Neural cell (in vitro differentiated cells): ENCODE results near the gene PHLPP1. TPM values are rescaled to one million over a fixed set of nuclear protein-coding genes. Genes with fewer than 3 reads are reported as not detected.

ENCODE experiments used
- H2AFZ ChIP-seq: fragments of 200-600, 300-800 bp; sonication (generic), shearing (Covaris generic); 2 replicates; pipeline ENCODE4 v1.6.0; 2014; ENCODE audit warnings: low read depth, mild to moderate bottlenecking, antibody characterized with exemption, low read length, moderate library complexity
- H3F3A ChIP-seq: fragments of 200-600 bp; shearing (Covaris generic); 2 replicates; pipeline ENCODE4 v1.6.1; 2016; ENCODE audit warnings: mild to moderate bottlenecking, moderate library complexity, mixed read lengths, antibody characterized with exemption, low read length; ENCODE audit not compliant: insufficient read depth, poor library complexity, severe bottlenecking
- H3K27ac ChIP-seq: fragments of 200-600, 300-800 bp; sonication (generic), shearing (Covaris generic); 2 replicates; pipeline ENCODE4 v1.5.1; 2014; ENCODE audit warnings: mild to moderate bottlenecking, low read length, moderate library complexity
- H3K27me3 ChIP-seq: fragments of 300-800, 200-600 bp; sonication (generic), shearing (Covaris generic); 2 replicates; pipeline ENCODE4 v1.6.0; 2014; ENCODE audit warnings: mild to moderate bottlenecking, low read depth, low read length, moderate library complexity; ENCODE audit not compliant: insufficient read depth
- H3K36me3 ChIP-seq: fragments of 300-800, 200-600 bp; sonication (generic), shearing (Covaris generic); 2 replicates; pipeline ENCODE4 v1.5.1; 2014; ENCODE audit warnings: mild to moderate bottlenecking, antibody characterized with exemption, low read length, moderate library complexity; ENCODE audit not compliant: insufficient read depth
- H3K4me2 ChIP-seq: fragments of 300-800, 200-600 bp; sonication (generic), shearing (Covaris generic); 2 replicates; pipeline ENCODE4 v1.6.0; 2014; ENCODE audit warnings: mild to moderate bottlenecking, low read length
- H3K4me3 ChIP-seq: fragments of 300-800, 200-600 bp; sonication (generic), shearing (Covaris generic); 2 replicates; pipeline ENCODE4 v1.5.1; 2014; ENCODE audit warnings: mild to moderate bottlenecking, low read length, moderate library complexity
- H3K79me2 ChIP-seq: fragments of 200-600 bp; shearing (Covaris generic); replicated peaks from 2 replicates; pipeline ENCODE4 v1.6.0; 2014; ENCODE audit warnings: mild to moderate bottlenecking, low read length, moderate library complexity; ENCODE audit not compliant: insufficient read depth
- H3K9ac ChIP-seq: fragments of 300-800, 200-600 bp; sonication (generic), shearing (Covaris generic); 2 replicates; pipeline ENCODE4 v1.6.1; 2016; ENCODE audit warnings: mild to moderate bottlenecking, low read length, mixed read lengths
- H3K9me2 ChIP-seq: fragments of 200-600 bp; shearing (Covaris generic); 2 replicates; pipeline ENCODE4 v1.6.1; 2016; ENCODE audit warnings: mild to moderate bottlenecking, low read length, mixed read lengths; ENCODE audit not compliant: insufficient read depth
- H3K9me3 ChIP-seq: fragments of 200-600, 300-800 bp; sonication (generic), shearing (Covaris generic); 2 replicates; pipeline ENCODE4 v1.6.1; 2016; ENCODE audit warnings: mild to moderate bottlenecking, mixed run types, low read length, moderate library complexity, mixed read lengths
- H4K20me1 ChIP-seq: fragments of 200-600 bp; shearing (Covaris generic); 2 replicates; pipeline ENCODE4 v1.6.1; 2016; ENCODE audit warnings: mild to moderate bottlenecking, mixed run types; ENCODE audit not compliant: insufficient read depth
- EP300 ChIP-seq: fragments of 450-650 bp; conservative IDR thresholded peaks from 2 replicates; pipeline ENCODE4 v1.6.1; 2014; ENCODE audit warnings: antibody characterized with exemption, mild to moderate bottlenecking, moderate library complexity; ENCODE audit not compliant: poor library complexity, severe bottlenecking
- EZH2 ChIP-seq: fragments of 200-600, 300-800 bp; shearing (Covaris generic), sonication (generic); IDR thresholded peaks from 2 replicates; pipeline ENCODE4 v1.6.1; 2014; ENCODE audit warnings: antibody characterized with exemption, low read length, borderline replicate concordance, mild to moderate bottlenecking; ENCODE audit not compliant: insufficient read depth, poor library complexity, severe bottlenecking
- MXI1 ChIP-seq: fragments of 450-650 bp; conservative IDR thresholded peaks from 2 replicates; pipeline ENCODE4 v1.6.1; 2014; ENCODE audit warnings: antibody characterized with exemption, mild to moderate bottlenecking; ENCODE audit not compliant: poor library complexity, severe bottlenecking
- POLR2AphosphoS5 ChIP-seq: IDR thresholded peaks from 2 replicates; pipeline ENCODE4 v1.6.1; 2012
- RAD21 ChIP-seq: fragments of 450-650 bp; conservative IDR thresholded peaks from 2 replicates; pipeline ENCODE4 v1.6.1; 2014; ENCODE audit warnings: antibody characterized with exemption, mild to moderate bottlenecking, moderate library complexity
- SMC3 ChIP-seq: fragments of 450-650 bp; conservative IDR thresholded peaks from 2 replicates; pipeline ENCODE4 v1.6.1; 2014; ENCODE audit warnings: antibody characterized with exemption, mild to moderate bottlenecking, moderate library complexity; ENCODE audit not compliant: poor library complexity
- TAF1 ChIP-seq: IDR thresholded peaks from 2 replicates; pipeline ENCODE4 v1.6.1; 2012; ENCODE audit warnings: low read depth
- polyA plus RNA-seq: library from polyadenylated mRNA; depleted of rRNA; stranded (reverse); fragments of >200 nt; gene quantifications from 2 replicates; pipeline ENCODE4 v1.2.3, GENCODE V29; 2014
- TF ChIP-seq, protein P1 (sequence below): IDR thresholded peaks from 2 replicates; pipeline ENCODE4 v1.6.1; 2012; ENCODE audit warnings: borderline replicate concordance
- TF ChIP-seq, protein P2 (sequence below): fragments of 450-650 bp; IDR thresholded peaks from 2 replicates; pipeline ENCODE4 v1.5.1; 2014; ENCODE audit warnings: antibody characterized with exemption, mild to moderate bottlenecking, moderate library complexity; ENCODE audit not compliant: poor library complexity, severe bottlenecking

Gene PHLPP1
- polyA plus RNA-seq, 1 donor from 2014 or later, result 4.5 TPM

DNA sequence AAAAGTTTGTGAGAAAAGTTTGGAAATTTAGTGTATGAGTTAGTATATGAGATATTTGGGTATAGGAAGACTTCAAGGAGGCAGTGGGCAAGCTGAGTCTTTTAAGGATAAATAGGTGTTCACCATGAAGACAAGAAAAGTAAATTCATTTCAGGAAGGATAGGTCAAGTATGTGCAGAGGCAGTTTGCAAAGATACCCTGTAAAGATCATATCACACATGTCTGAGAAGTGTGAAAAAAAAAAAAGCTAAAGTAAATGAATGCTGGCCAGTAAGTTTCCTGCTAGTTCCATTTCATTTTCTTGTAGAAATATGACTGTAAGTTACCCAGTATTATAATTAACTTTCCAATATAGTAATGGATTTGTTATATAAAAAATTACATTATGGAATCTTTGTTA, 131.0 kb downstream of the PHLPP1 start:
- H3K27ac ChIP-seq, result no peak overlapping the region
- no peaks in the 10 kb centered on the region for H3K36me3 ChIP-seq
- H3K9ac ChIP-seq, result no peak overlapping the region
- H3K4me3 ChIP-seq, result no peak overlapping the region
- H4K20me1 ChIP-seq, result no peaks in the 10 kb centered on the region
- H3K4me2 ChIP-seq, result no peak overlapping the region
- TF ChIP-seq POLR2AphosphoS5 (no peak), TAF1 (no peak), EZH2 (no peak), EP300 (no peak), RAD21 (no peak), MXI1 (no peak), SMC3 (no peak)
- TF ChIP-seq, protein P1, sequence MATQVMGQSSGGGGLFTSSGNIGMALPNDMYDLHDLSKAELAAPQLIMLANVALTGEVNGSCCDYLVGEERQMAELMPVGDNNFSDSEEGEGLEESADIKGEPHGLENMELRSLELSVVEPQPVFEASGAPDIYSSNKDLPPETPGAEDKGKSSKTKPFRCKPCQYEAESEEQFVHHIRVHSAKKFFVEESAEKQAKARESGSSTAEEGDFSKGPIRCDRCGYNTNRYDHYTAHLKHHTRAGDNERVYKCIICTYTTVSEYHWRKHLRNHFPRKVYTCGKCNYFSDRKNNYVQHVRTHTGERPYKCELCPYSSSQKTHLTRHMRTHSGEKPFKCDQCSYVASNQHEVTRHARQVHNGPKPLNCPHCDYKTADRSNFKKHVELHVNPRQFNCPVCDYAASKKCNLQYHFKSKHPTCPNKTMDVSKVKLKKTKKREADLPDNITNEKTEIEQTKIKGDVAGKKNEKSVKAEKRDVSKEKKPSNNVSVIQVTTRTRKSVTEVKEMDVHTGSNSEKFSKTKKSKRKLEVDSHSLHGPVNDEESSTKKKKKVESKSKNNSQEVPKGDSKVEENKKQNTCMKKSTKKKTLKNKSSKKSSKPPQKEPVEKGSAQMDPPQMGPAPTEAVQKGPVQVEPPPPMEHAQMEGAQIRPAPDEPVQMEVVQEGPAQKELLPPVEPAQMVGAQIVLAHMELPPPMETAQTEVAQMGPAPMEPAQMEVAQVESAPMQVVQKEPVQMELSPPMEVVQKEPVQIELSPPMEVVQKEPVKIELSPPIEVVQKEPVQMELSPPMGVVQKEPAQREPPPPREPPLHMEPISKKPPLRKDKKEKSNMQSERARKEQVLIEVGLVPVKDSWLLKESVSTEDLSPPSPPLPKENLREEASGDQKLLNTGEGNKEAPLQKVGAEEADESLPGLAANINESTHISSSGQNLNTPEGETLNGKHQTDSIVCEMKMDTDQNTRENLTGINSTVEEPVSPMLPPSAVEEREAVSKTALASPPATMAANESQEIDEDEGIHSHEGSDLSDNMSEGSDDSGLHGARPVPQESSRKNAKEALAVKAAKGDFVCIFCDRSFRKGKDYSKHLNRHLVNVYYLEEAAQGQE, result no peak
- TF ChIP-seq, protein P2, sequence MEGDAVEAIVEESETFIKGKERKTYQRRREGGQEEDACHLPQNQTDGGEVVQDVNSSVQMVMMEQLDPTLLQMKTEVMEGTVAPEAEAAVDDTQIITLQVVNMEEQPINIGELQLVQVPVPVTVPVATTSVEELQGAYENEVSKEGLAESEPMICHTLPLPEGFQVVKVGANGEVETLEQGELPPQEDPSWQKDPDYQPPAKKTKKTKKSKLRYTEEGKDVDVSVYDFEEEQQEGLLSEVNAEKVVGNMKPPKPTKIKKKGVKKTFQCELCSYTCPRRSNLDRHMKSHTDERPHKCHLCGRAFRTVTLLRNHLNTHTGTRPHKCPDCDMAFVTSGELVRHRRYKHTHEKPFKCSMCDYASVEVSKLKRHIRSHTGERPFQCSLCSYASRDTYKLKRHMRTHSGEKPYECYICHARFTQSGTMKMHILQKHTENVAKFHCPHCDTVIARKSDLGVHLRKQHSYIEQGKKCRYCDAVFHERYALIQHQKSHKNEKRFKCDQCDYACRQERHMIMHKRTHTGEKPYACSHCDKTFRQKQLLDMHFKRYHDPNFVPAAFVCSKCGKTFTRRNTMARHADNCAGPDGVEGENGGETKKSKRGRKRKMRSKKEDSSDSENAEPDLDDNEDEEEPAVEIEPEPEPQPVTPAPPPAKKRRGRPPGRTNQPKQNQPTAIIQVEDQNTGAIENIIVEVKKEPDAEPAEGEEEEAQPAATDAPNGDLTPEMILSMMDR, result no peak
- H3F3A ChIP-seq, result peaks cover 4% of the 10 kb centered on the region
- H3K9me3 ChIP-seq, result no peaks in the 10 kb centered on the region
- H3K79me2 ChIP-seq, result no peaks in the 10 kb centered on the region
- no peak overlapping the region for H2AFZ ChIP-seq
- H3K9me2 ChIP-seq, result no peaks in the 10 kb centered on the region
- no peaks in the 10 kb centered on the region for H3K27me3 ChIP-seq

DNA sequence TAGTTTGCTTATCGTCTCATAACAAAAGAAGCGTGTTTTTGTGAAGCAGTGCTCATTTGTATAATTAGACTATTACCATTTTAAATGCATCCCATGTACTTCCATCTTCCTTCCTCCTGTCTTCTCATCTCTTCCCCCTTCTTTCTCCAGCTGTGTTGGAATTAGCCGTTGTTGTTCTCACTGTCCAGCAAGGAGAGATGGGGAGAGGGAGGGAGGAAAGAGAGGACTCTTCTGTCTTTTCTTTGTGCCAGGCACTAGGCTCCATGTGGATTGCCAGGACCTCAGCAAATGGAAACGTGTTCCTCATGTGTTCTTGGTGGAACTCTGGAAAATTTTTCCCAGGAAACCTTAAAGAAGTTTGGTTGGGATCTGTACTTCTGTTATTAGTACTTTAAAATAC, 131.7 kb downstream of the PHLPP1 start:
- no peaks in the 10 kb centered on the region for H3K36me3 ChIP-seq
- no peaks in the 10 kb centered on the region for H4K20me1 ChIP-seq
- H3K9ac ChIP-seq, result no peak overlapping the region
- H3K4me3 ChIP-seq, result no peak overlapping the region
- H3K79me2 ChIP-seq, result no peaks in the 10 kb centered on the region
- H3K9me2 ChIP-seq, result no peaks in the 10 kb centered on the region
- H2AFZ ChIP-seq, result no peak overlapping the region
- H3F3A ChIP-seq, result peaks cover 4% of the 10 kb centered on the region
- no peak overlapping the region for H3K4me2 ChIP-seq
- H3K9me3 ChIP-seq, result no peaks in the 10 kb centered on the region
- H3K27me3 ChIP-seq, result no peaks in the 10 kb centered on the region
- TF ChIP-seq EZH2 (no peak), EP300 (no peak), MXI1 (no peak), SMC3 (no peak), TAF1 (no peak), POLR2AphosphoS5 (no peak), RAD21 (no peak)
- TF ChIP-seq, protein P2, result no peak
- TF ChIP-seq, protein P1, result no peak
- H3K27ac ChIP-seq, result no peak overlapping the region
